GM06990 (cell line): ENCODE data around the gene A2M.

Experiments
- DNase-seq: peaks from one replicate; pipeline ENCODE4 v3.0.0-alpha.2; 2011; ENCODE audit not compliant: insufficient read length; ENCODE audit errors: extremely low read depth
- H3K27me3 ChIP-seq: replicated peaks from 2 replicates; pipeline ENCODE4 v1.6.0; 2011; ENCODE audit warnings: low read length; ENCODE audit not compliant: control insufficient read depth, insufficient read depth
- H3K36me3 ChIP-seq: 2 replicates; pipeline ENCODE4 v1.5.1; 2011; ENCODE audit warnings: low read length; ENCODE audit not compliant: control insufficient read depth, insufficient read depth
- H3K4me3 ChIP-seq: replicated peaks from 2 replicates; pipeline ENCODE4 v1.5.1; 2011; ENCODE audit warnings: low read depth, mild to moderate bottlenecking, control low read depth, low read length
- TF ChIP-seq, protein P1 (sequence below): IDR thresholded peaks from 2 replicates; pipeline ENCODE4 v1.5.1; 2011; ENCODE audit warnings: low read length, control low read depth, mild to moderate bottlenecking, inconsistent platforms; ENCODE audit not compliant: insufficient read depth, poor library complexity, severe bottlenecking

The A2M gene

DNA sequence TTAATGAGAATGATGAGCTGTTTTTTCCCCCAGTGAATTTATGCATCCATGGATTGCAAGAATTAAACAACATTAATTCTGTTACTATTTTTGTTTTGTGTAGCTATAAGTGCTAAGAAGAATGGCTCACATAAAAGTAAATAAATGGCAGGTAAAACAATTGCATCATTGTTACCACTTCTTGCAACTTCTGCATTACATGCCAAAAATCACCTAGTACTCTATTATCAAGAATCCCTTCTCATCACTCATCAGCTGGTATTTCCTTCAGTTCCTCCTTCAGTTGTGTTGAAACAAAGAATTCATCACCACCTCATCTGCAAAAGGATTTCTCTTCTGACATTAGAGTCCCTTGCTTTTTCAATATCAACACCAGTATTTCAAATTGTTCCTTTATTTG lies 773 bp downstream of the A2M start:
- Histone ChIP-seq H3K27me3 (no peaks in the 10 kb centered on the region), H3K4me3 (no peak overlapping the region), H3K36me3 (no peaks in the 10 kb centered on the region)
- DNase-seq = no peak
- TF ChIP-seq, protein P1, sequence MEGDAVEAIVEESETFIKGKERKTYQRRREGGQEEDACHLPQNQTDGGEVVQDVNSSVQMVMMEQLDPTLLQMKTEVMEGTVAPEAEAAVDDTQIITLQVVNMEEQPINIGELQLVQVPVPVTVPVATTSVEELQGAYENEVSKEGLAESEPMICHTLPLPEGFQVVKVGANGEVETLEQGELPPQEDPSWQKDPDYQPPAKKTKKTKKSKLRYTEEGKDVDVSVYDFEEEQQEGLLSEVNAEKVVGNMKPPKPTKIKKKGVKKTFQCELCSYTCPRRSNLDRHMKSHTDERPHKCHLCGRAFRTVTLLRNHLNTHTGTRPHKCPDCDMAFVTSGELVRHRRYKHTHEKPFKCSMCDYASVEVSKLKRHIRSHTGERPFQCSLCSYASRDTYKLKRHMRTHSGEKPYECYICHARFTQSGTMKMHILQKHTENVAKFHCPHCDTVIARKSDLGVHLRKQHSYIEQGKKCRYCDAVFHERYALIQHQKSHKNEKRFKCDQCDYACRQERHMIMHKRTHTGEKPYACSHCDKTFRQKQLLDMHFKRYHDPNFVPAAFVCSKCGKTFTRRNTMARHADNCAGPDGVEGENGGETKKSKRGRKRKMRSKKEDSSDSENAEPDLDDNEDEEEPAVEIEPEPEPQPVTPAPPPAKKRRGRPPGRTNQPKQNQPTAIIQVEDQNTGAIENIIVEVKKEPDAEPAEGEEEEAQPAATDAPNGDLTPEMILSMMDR = no peak

GRCh38 chr12:9113987-9114309 lies 1.8 kb downstream of the A2M start:
- DNase-seq = no peak
- Histone ChIP-seq H3K4me3 (no peak overlapping the region), H3K36me3 (no peaks in the 10 kb centered on the region), H3K27me3 (no peaks in the 10 kb centered on the region)
- TF ChIP-seq, protein P1 = no peak

GRCh38 chr12:9113296-9113986 lies 2.3 kb downstream of the A2M start:
- H3K4me3 ChIP-seq = no peak overlapping the region
- TF ChIP-seq, protein P1 = no peak
- H3K27me3 ChIP-seq = no peaks in the 10 kb centered on the region
- no peaks in the 10 kb centered on the region for H3K36me3 ChIP-seq
- DNase-seq = no peak

- Histone ChIP-seq H3K27me3 (no peaks in the 10 kb centered on the region), H3K36me3 (no peaks in the 10 kb centered on the region), H3K4me3 (no peak overlapping the region)
- TF ChIP-seq, protein P1 = no peak
- DNase-seq = no peak
These were observed 3.5 kb downstream of the A2M start for GRCh38 chr12:9112076-9112853.

DNA sequence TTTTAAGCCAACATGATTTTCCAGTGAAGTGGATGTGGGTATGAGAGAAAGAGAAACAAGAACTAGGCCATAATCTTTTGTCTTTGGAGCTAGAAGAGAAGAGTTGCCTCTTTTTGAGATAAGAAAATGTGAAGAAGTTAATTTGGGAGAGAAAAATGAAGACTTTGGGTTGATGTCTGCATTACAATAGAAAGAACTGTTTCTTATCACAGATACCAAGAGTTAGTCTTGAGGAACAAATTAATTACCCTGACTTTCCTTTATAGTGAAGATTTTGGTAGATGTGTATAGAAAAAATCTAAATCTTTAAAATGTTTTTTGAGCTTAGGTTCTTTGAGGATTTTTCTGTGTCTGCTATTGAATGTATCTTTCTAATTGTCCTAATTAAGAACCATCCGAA lies 4.2 kb downstream of the A2M start:
- Histone ChIP-seq H3K27me3 (no peaks in the 10 kb centered on the region), H3K4me3 (no peak overlapping the region), H3K36me3 (no peaks in the 10 kb centered on the region)
- TF ChIP-seq, protein P1 = no peak
- DNase-seq = no peak
